Measurements from ENCODE around the gene EFNA3. TPM values are rescaled to one million over a fixed set of nuclear protein-coding genes. Genes with fewer than 3 reads are reported as not detected.

The EFNA3 gene
- total and polyA plus RNA-seq, 2 of the 4 experiments (the other 2 are of a cell fraction) = 0.72 to 1.6 TPM

GRCh38 chr1:155108296-155108695, 29.7 kb downstream of the EFNA3 start:
- Histone ChIP-seq H2AK9ac (replicated peaks; ENCODE audit: low read depth, low read length, poor library complexity) (no peak overlapping the region), H4K5ac (ENCODE audit: low read depth, low read length) (no peak overlapping the region), H3K9me1 (ENCODE audit: insufficient read depth, low read length) (no peaks in the 10 kb centered on the region), H3K4me1 (ENCODE audit: control insufficient read depth, insufficient read depth, low read length) (no peaks in the 10 kb centered on the region), H3K4ac (ENCODE audit: low read depth, low read length) (no peak overlapping the region), H3K23ac (ENCODE audit: low read depth, low read length) (no peak overlapping the region), H4K8ac (ENCODE audit: low read depth in 2 of 2, low read length in 2 of 2) (no peak overlapping the region), H3K9ac (ENCODE audit: low read depth, low read length) (no peak overlapping the region), H2AK5ac (ENCODE audit: low read depth, low read length) (no peak overlapping the region), H3K79me1 (ENCODE audit: low read depth in 1 of 2, low read length in 2 of 2) (no peaks in the 10 kb centered on the region), H3K27me3 (ENCODE audit: control insufficient read depth, insufficient read depth, low read length) (peaks cover 56% of the 10 kb centered on the region), H4K91ac (ENCODE audit: insufficient read depth, low read depth, low read length) (no peak overlapping the region), H3K18ac (ENCODE audit: low read depth, low read length) (no peak overlapping the region), H3K14ac (replicated peaks; ENCODE audit: low read depth, low read length) (no peak overlapping the region), H3K4me3 (ENCODE audit: insufficient read depth, low read depth, low read length) (no peak overlapping the region), H2BK20ac (ENCODE audit: low read depth, low read length) (no peak overlapping the region), H3K4me2 (ENCODE audit: low read depth, low read length) (no peak overlapping the region), H2BK120ac (ENCODE audit: low read depth, low read length) (no peak overlapping the region), H2BK5ac (ENCODE audit: low read depth, low read length, poor library complexity, severe bottlenecking) (no peak overlapping the region), H3K9me3 (ENCODE audit: control insufficient read depth, insufficient read depth, low read length) (no peaks in the 10 kb centered on the region), H4K20me1 (ENCODE audit: insufficient read depth, low read length) (no peaks in the 10 kb centered on the region), H3K36me3 (ENCODE audit: control insufficient read depth, insufficient read depth, low read length) (no peaks in the 10 kb centered on the region), H2BK15ac (ENCODE audit: low read depth, low read length) (no peak overlapping the region), H2AFZ (replicated peaks; ENCODE audit: low read length, poor library complexity) (no peak overlapping the region), H3K56ac (ENCODE audit: extremely low read depth, insufficient read depth, low read length) (no peak overlapping the region), H3K27ac (ENCODE audit: insufficient read depth, low read length) (no peak overlapping the region)
- intact Hi-C loops (cut with micrococcal nuclease) (no loop called here), in situ Hi-C loops (cut with MboI; ENCODE audit: low sequenced_read_pairs) (no loop called here), dilution Hi-C loops (cut with HindIII; ENCODE audit: low sequenced_read_pairs, unreplicated experiment) (no loop called here)
- BruUV-seq (replicated peaks) = no TSS peak
- no peak for ATAC-seq (ENCODE audit: low read depth)
- no CpG with 5 or more reads among the region's 5 CpGs for WGBS, 2 experiments (ENCODE audit: extremely low coverage in 2 of 2, insufficient read length in 1 of 2)
- no peak for DNase-seq
- TF ChIP-seq MAZ (IDR thresholded peaks at IDR 0.05; ENCODE audit: borderline replicate concordance, low read depth, low read length) (no peak), CHD1 (IDR thresholded peaks at IDR 0.05; ENCODE audit: low read depth, low read length) (no peak), BHLHE40 (IDR thresholded peaks at IDR 0.05; ENCODE audit: low read depth, low read length) (no peak), NFE2L2 (IDR thresholded peaks at IDR 0.05; ENCODE audit: low read depth, low read length) (no peak), FOS (IDR thresholded peaks at IDR 0.05; ENCODE audit: low read depth, low read length) (no peak), RCOR1 (IDR thresholded peaks at IDR 0.05; ENCODE audit: insufficient replicate concordance, low read length) (no peak), POLR2A (IDR thresholded peaks at IDR 0.05; ENCODE audit: low read depth, low read length) (no peak), ELK1 (IDR thresholded peaks at IDR 0.05; ENCODE audit: borderline replicate concordance, low read depth, low read length) (no peak), RFX5 (IDR thresholded peaks at IDR 0.05; ENCODE audit: low read depth, low read length) (no peak), MAFK (IDR thresholded peaks at IDR 0.05; ENCODE audit: low read depth, low read length) (no peak), RAD21 (IDR thresholded peaks at IDR 0.05; ENCODE audit: low read length) (no peak), MXI1 (IDR thresholded peaks at IDR 0.05; ENCODE audit: borderline replicate concordance, low read depth, low read length) (no peak), CEBPB (IDR thresholded peaks at IDR 0.05; ENCODE audit: low read depth, low read length) (no peak), SMC3 (IDR thresholded peaks at IDR 0.05; ENCODE audit: low read depth, low read length) (no peak)
- TF ChIP-seq, protein P1, sequence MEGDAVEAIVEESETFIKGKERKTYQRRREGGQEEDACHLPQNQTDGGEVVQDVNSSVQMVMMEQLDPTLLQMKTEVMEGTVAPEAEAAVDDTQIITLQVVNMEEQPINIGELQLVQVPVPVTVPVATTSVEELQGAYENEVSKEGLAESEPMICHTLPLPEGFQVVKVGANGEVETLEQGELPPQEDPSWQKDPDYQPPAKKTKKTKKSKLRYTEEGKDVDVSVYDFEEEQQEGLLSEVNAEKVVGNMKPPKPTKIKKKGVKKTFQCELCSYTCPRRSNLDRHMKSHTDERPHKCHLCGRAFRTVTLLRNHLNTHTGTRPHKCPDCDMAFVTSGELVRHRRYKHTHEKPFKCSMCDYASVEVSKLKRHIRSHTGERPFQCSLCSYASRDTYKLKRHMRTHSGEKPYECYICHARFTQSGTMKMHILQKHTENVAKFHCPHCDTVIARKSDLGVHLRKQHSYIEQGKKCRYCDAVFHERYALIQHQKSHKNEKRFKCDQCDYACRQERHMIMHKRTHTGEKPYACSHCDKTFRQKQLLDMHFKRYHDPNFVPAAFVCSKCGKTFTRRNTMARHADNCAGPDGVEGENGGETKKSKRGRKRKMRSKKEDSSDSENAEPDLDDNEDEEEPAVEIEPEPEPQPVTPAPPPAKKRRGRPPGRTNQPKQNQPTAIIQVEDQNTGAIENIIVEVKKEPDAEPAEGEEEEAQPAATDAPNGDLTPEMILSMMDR (conservative IDR thresholded peaks at IDR 0.05; ENCODE audit: low read depth, low read length) = no peak
- TF ChIP-seq, protein P2, sequence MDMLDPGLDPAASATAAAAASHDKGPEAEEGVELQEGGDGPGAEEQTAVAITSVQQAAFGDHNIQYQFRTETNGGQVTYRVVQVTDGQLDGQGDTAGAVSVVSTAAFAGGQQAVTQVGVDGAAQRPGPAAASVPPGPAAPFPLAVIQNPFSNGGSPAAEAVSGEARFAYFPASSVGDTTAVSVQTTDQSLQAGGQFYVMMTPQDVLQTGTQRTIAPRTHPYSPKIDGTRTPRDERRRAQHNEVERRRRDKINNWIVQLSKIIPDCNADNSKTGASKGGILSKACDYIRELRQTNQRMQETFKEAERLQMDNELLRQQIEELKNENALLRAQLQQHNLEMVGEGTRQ (IDR thresholded peaks at IDR 0.05; ENCODE audit: low read depth, low read length) = no peak
- CTCF ChIA-PET = no interaction called here
- POLR2A ChIA-PET (ENCODE audit: unreplicated experiment) = no interaction called here
